Endometrium (tissue), 2 donors: ENCODE measurements around the gene GUCA2A.

Source experiments
- FAIRE-seq: peaks from 2 replicates; lab custom pipeline; 2012; peaks lifted over from hg19 to GRCh38; lab: Jason Lieb, UNC
- donor health status: control.
- donor health status: control.

Gene GUCA2A

DNA sequence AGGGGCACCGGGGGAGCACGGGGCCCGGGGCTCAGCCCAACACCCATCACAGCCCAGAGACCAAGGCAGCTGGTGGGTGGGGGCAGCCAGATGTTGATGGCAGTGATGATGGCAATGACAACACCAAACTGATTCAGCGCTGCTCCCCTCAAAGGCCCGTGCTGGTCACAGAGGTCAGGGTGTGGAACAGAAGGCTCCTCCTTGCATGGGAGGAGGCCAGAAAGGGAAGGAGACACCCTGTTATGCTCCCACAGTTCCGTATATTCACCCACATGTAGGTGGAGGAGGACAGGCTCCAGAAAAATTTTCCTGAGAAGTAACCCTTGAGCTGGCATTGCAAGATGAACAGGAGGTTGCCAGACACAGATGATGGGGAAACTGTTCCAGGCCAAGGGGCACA is 10.9 kb downstream of the GUCA2A start:
- FAIRE-seq = no peak

DNA sequence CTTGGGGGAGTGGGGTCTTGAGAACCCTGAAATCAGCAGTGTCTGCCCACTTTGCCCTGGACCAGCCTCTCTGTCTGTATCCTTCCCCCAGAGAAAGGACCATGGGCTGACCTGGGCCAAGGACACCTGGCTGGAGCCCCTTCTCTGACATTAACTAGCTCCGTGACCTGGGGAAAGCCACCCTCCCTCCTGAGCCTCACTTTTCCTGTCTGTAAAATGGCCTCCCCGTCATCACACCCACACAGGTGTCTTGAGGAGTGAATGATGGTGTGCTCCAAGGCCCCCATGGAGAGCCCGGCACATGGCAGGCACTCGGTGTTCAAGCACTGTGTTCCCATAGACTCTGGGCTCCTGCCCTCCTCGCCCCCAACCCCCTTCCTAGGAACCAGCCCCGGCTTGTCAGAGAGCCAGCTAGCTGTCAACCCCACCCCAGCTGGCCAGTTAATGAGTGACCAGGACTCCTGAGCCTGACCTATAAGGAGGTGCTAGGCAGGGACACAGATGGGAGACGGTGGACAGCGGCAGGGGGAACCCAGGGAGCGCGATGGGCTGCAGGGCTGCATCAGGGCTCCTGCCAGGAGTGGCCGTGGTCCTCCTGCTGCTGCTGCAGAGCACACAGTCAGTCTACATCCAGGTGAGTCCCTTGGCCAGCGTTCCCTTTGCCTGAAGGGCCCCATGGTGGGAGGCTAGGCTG is 11.5 kb downstream of the GUCA2A start, which contains the start of gene GUCA2B:
GUCA2B (plus strand) TSS at position 504 of the 694 bp plus-strand sequence; CDS start at position 545, 41 bp downstream.
- no peak for FAIRE-seq

DNA sequence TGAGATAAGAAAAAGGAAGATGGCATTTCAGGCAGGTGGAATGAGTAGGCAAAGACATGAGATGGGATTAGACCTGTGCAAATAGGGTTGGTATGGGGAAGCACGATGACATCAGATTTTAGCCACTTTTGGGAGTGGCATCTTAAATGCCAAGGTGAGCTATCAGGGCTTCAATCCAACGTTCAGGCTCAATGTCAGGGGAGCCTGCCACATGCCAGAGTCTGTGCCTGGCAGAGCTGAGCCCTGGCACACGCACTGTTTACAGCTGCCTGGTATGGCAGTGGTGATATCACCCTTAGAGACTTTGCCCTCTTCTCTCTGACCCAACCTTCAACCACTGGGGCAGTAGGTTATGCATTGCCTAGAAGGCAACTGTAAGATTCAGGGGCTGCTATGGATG is 12.4 kb downstream of the GUCA2A start:
- no peak for FAIRE-seq

DNA sequence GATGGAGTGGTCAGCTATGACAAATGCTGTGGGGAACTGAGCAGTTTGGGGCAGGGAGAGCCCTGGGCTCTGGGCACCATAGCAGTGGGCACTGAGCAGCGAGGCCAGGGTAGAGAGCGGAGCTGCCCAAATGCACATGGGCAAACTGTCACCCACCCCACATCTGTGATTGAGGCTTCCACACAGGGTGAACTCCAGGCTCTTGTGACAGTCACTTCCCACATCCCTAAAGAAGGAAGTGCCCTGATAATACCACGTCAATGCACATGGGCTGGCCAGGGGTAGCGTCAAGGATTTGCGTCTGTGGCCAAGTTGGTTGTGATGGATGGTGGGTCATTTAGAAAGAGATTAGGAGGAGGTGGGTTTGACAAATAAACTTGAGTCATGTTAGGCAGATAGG is 13.9 kb downstream of the GUCA2A start:
- FAIRE-seq = no peak

DNA sequence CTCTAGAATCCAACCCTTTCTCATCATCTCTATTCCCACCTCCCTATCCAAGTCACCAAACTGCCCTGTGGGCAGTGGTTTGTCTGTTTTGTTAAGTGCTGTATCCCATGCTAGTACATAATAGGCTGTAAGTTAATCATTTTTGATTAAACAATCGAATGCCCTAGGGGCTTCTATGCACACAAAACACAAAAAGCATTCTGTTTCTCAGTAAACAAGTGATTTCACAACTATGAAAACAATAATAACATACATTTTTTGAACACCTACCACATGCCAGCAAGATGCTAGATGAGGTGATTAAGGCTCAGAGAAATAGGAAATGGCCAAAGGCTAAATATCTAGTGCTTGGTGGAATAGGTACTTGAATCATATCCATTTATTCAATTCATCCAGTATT is 16.4 kb downstream of the GUCA2A start:
- no peak for FAIRE-seq

DNA sequence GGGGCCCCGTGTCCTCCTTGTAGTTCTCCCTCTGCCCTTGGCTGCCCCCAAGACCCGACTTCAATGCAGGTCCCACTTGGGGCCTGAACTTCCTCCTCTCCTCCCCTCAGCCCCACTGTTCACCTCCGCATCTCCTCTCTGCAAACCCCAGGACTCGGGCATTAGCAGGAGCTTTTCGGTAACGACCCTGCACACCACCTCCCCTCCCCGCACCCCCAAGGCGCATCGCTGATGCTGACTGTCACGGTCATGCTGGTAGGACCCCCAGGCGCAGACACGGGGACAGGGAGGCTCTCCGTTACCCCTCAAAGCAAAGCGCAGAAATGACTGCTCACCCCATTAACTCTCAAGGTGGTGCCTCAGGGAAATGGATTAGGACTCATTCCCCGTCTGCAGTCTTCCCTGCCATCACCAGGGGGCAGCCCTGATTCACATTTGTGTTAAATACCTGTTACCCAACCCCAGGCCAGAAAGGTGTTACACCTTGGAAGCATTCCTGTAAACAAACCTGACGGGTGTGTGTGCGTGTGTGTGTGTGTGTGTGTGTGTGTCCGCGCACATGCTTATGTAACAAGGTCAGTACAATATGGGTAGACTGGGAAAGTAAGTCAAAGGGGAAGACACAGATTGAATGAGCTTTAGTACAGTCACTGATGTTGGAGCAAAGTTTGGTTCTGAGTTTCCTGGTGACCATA is 17.8 kb downstream of the GUCA2A start:
- no peak for FAIRE-seq

DNA sequence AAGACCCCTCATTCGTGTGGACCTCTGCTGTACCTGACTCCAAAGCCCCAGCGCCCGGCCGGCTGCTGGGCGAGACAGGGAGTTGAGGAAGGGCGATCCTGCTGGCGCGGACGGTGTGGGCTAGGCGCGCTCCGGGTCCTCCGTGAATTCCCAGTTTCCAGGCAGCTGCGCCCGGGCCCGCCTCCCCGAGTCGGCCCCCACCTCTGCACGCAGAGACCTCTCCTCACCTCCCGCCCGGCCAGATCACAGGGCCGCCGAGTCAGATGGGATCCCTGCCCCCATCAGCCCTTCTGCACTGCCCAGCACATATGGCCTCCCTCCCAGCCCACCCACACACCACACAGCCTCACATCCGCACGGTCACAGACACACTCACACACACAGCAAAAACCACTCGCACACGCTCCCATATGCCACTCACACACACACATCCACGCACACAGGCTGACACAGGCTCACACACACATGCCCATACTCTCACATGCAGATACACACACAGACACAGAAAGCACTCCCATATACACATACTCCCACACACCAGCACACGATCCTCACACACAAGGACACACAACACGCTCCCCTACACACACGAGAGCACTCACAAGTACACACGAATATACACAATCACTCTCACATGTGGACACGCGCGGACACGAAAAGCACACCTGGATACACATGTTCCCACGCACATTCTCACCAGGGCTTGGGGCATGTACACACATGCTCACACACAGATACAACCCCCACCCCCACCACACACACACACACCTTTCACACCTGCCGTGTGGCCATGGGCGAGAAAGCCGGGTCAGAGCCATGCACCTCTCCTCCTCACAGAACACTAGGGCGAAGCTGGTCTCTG is 18.6 kb downstream of the GUCA2A start:
- no peak for FAIRE-seq

DNA sequence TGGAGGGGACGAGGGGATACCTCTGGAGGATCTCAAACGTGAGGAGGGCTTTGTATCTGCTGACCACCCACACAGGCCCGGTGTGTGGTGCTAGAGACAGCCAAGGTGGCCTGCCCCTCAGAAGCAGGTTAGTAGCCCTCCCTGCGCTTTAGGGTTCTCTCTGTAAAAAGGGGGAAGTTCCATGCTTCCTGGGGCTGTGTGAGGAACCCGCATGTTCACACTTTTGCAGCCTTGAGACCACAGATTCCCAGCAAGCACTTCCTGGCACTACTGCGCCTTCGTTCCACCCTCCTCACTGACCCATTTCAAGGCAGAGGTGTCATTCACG is 19.2 kb downstream of the GUCA2A start:
- no peak for FAIRE-seq

DNA sequence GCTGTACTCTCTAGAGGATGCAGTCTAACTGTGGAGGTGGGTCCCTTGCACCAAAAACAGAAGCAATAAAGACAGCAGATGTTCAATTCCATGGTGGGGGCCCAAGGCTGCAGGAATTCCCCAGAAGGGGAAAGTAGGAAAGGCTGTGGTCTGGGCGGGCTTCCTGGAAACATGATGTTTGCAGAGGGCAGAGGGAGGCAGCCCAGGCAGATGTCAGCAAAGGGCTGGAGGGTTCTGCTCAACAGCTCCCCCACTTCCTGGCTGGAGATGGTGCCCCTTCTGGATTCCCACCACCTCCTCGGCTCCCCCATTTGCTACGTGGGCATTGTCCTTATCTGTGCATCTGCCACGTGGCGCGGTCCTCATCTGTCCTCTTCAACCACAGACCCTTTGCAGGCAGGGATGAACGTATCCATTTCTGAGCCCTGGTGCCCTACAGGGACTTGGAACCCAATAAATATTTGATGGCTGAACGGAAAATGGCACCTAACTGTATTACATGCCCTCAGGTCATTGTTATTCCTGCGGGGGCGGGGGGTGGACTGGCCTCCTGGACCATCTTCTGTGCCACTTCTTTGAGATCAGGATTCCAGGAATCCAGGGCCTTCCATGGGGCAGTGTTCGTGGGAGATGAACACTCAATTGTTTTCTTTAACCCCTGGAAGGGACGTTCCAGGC is 19.7 kb downstream of the GUCA2A start:
- FAIRE-seq = no peak

DNA sequence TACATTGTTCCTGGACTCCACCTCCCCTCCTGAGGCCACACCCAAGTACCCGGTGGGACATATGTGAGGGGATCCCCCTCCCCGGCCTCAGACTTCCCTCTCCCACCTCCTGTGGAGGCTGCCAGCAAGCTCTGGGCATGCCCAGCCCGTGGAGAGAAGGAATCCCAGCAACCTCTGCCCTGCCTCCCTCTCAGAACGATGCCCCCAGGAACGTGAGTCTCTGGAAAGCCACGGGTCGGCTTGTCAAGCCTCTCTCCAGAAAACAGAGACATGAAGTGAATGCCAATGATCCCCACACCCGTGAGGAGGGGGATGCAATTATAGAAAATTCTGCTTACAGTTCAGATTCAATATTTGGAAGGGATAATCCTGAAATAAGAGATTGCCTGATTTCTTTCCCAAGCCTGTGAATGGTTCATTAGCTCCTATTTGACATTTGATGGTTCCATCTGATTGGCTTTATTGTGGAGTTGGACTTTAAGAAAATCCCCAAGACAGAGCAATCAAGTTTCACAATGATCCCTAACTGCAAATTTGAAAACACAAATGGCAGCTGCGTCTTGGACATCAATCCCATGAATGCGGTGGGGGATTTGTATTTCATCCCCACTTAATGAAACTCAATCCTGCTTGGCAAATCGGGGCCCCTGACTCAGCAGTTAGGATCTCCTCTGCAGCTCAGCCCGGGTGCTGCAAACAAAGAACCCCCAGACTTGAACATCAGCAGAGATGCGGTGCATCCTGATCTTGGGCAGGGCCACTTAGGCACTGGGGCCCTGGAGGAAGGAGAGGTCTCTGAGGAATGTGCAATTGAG is 20.4 kb downstream of the GUCA2A start:
- FAIRE-seq = no peak

DNA sequence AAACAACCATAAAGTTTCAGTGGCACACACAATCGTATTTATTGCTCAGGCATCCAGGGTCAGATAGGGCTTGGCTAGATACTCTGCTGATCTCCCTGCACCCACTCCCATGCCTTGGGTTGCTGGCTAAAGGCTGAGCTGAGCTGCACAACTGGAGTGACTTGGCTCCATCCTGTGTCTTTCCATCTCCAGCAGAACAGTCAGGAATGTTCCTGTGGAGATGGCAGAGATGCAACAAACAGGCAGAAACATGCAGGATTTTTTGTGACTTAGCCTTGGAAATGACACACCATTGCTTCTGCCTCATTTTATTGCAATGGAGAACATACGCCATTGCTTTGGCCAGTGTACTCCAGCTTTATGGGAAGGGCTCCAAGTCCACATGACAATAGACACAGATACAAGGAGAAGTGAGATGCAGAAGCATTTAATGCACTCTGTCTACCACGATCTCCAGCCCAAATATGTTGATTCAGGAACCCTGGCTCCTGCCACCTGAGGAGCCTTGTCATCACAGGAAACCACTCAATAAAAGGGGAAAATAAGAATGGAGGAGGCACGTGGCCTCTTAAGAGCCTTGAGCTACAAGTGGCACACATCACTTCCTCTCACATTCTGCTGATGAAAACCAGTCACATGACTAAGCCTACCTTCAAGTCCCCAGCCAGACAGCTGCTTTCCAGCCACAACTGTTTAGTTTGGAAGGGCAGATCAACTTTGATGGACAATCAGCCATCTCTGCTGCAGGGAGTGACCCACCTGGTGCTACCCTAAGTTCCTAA is 21.5 kb downstream of the GUCA2A start:
- FAIRE-seq = no peak

DNA sequence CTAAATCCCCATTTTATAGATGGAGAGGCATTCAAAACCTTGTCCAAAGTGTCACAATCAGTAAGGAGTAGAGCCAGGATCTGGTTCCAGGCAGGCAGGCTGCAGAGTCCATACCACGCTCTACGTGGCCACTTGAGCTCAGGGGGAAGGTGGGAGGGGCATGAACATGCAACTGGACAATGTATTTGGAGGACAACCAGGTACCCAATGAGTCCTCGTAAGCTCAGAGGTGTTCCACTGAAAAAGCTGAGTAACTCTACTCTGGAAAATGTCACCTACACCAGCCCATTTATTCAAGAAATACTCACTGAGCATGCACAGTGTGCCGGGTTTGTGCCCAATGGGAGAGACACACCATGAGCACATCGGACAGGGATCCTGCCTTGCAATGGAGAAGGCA is 22.6 kb downstream of the GUCA2A start:
- no peak for FAIRE-seq

DNA sequence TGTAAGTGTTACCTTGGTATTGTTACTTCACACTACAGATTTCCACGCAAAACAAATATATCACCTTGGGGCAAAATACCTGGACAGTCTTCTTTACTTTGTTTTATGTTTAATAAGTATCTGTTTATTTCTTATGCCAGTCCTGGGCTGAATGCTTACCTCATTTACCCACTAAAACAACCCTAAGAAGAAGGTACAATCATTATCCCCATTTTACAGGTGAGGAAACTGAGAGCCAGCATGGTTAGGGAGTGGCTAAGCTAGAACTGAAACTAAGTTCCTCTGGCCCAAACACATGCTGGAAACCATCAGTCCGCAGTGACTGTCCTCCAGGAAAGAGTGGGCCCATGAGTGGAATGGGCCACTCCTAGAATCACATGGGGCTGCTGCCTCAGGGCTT is 24.4 kb downstream of the GUCA2A start:
- FAIRE-seq = no peak

DNA sequence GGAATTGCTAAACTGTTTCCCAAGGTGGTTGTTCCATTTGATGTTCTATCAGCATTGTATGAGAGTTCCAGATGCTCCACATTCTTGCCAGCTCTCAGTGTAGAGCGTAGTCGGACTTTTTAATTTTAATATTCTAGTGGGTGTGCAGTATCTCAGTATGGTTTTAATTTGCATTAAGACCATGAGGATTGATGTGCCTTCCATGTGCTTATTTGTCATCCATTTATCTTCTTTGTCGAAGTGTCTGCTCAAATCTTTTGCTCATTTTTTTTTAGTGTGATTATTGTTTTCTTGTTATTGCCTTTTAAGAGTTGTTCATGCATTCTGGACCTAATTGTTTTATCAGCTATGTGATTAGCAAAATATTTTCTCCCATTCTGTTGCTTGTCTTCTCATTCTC is 25.1 kb downstream of the GUCA2A start:
- FAIRE-seq = no peak

DNA sequence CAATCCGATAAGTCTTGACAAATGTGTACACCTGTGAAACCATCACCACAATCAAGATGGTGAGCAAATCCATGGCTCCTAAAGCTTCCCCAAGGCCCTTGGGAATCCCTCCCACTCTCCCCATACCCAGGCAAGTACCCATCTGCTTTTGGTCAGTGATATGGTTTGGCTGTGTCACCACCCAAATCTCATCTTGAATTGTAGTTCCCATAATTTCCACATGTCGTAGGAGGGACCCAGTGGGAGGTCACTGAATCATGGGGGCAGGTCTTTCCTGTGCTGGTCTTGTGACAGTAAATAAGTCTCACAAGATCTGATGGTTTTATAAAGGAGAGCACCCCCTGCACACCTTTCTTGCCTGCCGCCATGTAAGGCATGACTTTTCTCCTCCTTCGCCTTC is 26.0 kb downstream of the GUCA2A start:
- no peak for FAIRE-seq

DNA sequence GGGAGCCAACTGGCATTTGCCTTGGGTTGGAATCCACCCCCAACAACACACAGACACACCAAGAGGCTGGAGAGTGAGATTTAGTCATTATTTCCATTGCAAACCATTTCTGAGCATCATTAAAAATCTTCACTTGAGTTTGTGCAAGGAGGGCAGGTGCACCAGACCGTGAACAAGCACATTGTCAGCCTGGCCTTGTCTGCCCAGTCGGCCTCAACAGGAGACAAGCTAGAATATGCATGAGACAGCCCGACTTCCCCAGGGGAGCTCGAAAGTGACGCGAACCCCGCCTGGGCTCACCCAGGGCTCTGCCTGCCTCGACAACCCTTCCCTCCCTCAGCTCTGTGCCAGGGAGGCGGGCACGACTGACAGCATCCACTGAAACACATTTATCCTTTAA is 26.8 kb downstream of the GUCA2A start:
- FAIRE-seq = no peak

DNA sequence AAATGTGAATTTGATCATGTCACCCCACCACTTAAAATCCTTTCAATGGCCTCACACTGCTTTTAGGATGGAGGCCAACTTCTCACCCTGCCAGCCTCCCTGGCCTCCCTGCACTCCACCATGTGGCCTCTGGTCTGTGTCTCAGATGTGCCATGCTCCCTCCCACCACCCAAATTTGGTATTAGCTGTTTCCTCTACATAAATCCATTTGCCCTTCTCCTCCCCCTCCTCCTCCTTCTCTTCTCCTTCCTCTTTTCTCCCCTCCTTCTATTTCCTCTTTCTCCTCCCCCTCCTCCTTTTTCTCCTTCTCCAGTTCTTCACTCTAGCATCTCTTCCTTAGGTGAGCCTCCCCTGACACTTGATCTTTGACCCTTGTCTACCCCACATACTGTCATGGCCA is 28.1 kb downstream of the GUCA2A start:
- no peak for FAIRE-seq

DNA sequence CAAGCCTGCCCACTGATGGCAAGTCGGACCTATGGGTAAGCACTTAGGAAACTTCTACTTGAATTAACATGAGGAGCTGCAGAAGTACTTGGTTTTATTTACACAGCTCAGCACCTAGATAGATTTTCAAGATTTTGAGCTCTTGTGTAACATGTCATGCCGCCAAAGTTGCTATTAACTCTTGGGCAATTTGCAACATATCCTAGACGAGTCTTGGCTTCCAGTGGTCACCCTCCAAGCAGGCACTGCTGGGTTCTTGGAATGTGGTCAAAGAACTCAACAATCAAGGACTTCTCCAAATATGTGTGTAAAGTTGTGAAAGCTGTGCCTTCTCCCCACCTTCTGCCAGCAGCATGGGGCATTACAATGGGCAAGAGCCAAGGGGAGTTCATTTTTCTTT is 29.1 kb downstream of the GUCA2A start:
- FAIRE-seq = no peak

DNA sequence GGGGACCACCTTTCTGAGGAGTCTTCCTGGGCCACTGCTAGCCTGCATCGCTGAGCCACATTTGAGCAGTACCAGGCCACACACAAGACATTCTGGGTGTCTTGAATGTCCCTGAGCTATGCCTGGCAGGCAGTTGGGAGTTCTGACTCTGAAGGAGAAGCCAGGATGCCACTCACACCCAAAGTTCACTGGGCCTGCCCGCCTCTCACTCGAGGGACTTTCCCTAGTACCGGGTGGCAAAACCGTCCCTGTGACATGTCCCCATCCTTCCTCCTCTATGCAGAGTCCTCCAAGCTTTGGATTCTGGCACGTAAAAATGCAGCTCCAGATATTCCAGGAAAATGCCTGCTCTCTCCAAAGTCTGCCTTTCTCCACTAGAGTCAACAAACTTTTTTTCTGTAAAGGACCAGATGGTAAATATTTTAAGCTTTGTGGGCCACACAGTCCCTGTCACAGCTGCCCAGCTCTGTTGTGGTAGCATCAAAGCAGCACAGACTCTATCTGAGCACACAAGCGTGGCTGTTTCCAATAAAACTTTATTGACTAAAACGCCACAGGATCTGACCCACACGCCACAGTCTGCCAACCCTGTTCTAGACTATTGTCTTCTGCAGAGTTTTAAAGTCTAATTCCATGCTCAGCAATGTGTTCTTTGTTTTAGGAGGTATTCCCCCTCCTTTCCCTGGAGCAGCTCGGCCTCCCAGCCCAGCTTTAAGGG is 30.6 kb downstream of the GUCA2A start:
- FAIRE-seq = no peak

DNA sequence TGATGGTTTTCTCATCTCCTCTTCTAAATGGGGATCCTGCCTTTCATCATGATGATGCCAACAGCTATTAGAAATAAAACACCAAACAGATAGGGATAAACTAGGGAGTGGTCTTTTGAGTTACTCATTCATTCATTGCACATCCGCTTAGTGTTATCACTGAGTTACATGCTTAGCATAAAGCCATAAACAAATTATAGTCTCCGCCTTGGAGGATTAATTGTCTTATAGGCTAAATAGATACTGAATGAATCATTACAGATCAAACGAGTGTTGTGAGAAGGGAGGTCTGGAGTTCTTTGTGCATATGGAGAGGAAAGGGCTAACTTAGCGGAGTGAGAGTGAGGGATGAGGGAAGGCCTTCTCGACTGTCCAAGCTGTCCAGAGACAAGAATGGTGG is 31.2 kb downstream of the GUCA2A start:
- FAIRE-seq = no peak
